Bronchial epithelial cell (primary cell): Measurements from ENCODE around the gene FBXL17. TPM values are rescaled to one million over a fixed set of nuclear protein-coding genes. Genes with fewer than 3 reads are reported as not detected.

ENCODE experiments used
- DNase-seq: peaks from one replicate; pipeline ENCODE4 v3.0.0-alpha.2; 2010; ENCODE audit warnings: low read depth
- FAIRE-seq: peaks from 2 replicates; lab custom pipeline; 2011; peaks lifted over from hg19 to GRCh38; lab: Jason Lieb, UNC
- H3K27me3 ChIP-seq: 2 replicates; pipeline ENCODE4 v1.5.1; 2011; ENCODE audit warnings: low read length; ENCODE audit not compliant: control insufficient read depth, insufficient read depth
- H3K36me3 ChIP-seq: 2 replicates; pipeline ENCODE4 v1.5.1; 2011; ENCODE audit warnings: low read length; ENCODE audit not compliant: control insufficient read depth, insufficient read depth
- H3K4me3 ChIP-seq: 2 replicates; pipeline ENCODE4 v1.5.1; 2011; ENCODE audit warnings: mild to moderate bottlenecking, low read depth, low read length, control low read depth
- total RNA-seq: library from RNA; depleted of rRNA; stranded (reverse); fragments of >200 nt; gene quantifications from 2 replicates; pipeline ENCODE4 v1.2.1, GENCODE V29; 2014
- TF ChIP-seq, protein P1 (sequence below): IDR thresholded peaks from 2 replicates; pipeline ENCODE4 v1.5.1; 2011; ENCODE audit warnings: mild to moderate bottlenecking, moderate library complexity, low read length, control low read depth, inconsistent platforms; ENCODE audit not compliant: insufficient read depth, severe bottlenecking

Gene FBXL17
- total RNA-seq, 1 donor from 2014 or later: 6.6 TPM

GRCh38 chr5:108321341-108321740 is 60.6 kb downstream of the FBXL17 start:
- Histone ChIP-seq H3K4me3 (no peak overlapping the region), H3K27me3 (no peaks in the 10 kb centered on the region), H3K36me3 (no peaks in the 10 kb centered on the region)
- no peak for DNase-seq
- TF ChIP-seq, protein P1, sequence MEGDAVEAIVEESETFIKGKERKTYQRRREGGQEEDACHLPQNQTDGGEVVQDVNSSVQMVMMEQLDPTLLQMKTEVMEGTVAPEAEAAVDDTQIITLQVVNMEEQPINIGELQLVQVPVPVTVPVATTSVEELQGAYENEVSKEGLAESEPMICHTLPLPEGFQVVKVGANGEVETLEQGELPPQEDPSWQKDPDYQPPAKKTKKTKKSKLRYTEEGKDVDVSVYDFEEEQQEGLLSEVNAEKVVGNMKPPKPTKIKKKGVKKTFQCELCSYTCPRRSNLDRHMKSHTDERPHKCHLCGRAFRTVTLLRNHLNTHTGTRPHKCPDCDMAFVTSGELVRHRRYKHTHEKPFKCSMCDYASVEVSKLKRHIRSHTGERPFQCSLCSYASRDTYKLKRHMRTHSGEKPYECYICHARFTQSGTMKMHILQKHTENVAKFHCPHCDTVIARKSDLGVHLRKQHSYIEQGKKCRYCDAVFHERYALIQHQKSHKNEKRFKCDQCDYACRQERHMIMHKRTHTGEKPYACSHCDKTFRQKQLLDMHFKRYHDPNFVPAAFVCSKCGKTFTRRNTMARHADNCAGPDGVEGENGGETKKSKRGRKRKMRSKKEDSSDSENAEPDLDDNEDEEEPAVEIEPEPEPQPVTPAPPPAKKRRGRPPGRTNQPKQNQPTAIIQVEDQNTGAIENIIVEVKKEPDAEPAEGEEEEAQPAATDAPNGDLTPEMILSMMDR: no peak
- FAIRE-seq: no peak

DNA sequence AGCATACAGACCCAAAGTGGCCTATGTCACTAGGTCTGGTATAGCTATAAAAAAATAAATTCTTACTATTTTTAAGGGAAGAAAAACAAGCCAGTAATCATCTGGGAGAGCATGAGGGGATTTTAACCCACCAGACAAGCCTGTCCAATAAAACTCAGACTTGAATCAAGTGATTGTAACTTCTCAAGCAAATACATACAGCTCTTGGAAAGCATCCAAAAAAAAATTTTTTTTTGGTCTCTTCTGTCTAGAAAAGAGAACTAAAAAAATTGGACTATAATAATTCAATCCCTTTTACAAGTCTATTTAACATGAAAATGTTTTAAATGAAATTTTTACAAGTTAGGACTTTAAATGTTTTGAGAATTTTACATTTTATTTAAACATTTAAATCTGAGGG is 61.7 kb downstream of the FBXL17 start:
- H3K36me3 ChIP-seq: no peaks in the 10 kb centered on the region
- TF ChIP-seq, protein P1: no peak
- DNase-seq (no peak), FAIRE-seq (no peak)
- no peak overlapping the region for H3K4me3 ChIP-seq
- no peaks in the 10 kb centered on the region for H3K27me3 ChIP-seq

GRCh38 chr5:108315829-108316228 is 66.1 kb downstream of the FBXL17 start:
- DNase-seq: no peak
- Histone ChIP-seq H3K4me3 (no peak overlapping the region), H3K27me3 (no peaks in the 10 kb centered on the region), H3K36me3 (no peaks in the 10 kb centered on the region)
- TF ChIP-seq, protein P1: no peak
- FAIRE-seq: no peak

GRCh38 chr5:108312258-108312657 is 69.6 kb downstream of the FBXL17 start:
- no peaks in the 10 kb centered on the region for H3K36me3 ChIP-seq
- TF ChIP-seq, protein P1: no peak
- H3K27me3 ChIP-seq: no peaks in the 10 kb centered on the region
- DNase-seq: no peak
- H3K4me3 ChIP-seq: no peak overlapping the region
- FAIRE-seq: no peak

- TF ChIP-seq, protein P1: no peak
- Histone ChIP-seq H3K4me3 (no peak overlapping the region), H3K36me3 (no peaks in the 10 kb centered on the region), H3K27me3 (no peaks in the 10 kb centered on the region)
- no peak for DNase-seq
- FAIRE-seq: no peak
Observed at GRCh38 chr5:108311682-108312081, 70.2 kb downstream of the FBXL17 start.

DNA sequence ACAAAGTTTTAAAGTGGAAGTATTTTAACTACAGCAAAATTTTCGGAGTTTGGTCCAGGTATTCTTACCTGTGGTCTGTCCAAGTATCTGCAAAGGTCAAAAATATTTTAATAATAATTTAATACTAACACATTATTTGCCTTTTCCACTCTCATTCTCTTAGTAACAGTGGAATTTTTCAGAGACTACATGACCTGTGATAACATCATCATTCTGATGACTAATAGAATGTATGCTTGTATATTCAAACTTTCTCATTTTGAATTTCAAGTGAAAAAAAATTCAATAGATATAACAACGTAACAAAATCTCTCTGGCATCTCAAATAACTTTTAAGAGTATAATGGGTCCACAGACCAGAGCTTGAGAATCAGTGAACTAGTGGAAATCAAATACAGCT is 78.3 kb downstream of the FBXL17 start:
- FAIRE-seq (no peak), DNase-seq (peak; percentile 56)
- H3K4me3 ChIP-seq: no peak overlapping the region
- no peaks in the 10 kb centered on the region for H3K36me3 ChIP-seq
- TF ChIP-seq, protein P1: no peak
- no peaks in the 10 kb centered on the region for H3K27me3 ChIP-seq
